Cardiac fibroblast (primary cell): Measurements from ENCODE around the gene PBX3.
A peak's percentile ranks its signal among the peaks of the same experiment; 100 is the strongest.

Experiments used
- DNase-seq, 2 donors: peaks; one replicate each; pipeline versions ENCODE4 v3.0.0 to v3.0.0-alpha.2; 2010; ENCODE audit warnings: low read depth in 2 of 2
- H3K4me3 ChIP-seq, 2 donors: replicated peaks in 1 of 2; 1 replicate in 1 of 2; 2 replicates in 1 of 2; pipeline ENCODE4 v1.5.1; 2011; ENCODE audit warnings: low read depth in 2 of 2, low read length in 2 of 2, mild to moderate bottlenecking in 2 of 2, moderate library complexity in 1 of 2
- CTCF ChIP-seq: IDR thresholded peaks from one replicate; pipeline ENCODE4 v1.5.1; 2011; ENCODE audit warnings: low read depth, mild to moderate bottlenecking, low read length, inconsistent platforms

The PBX3 gene

GRCh38 chr9:125948887-125949596, 201.9 kb downstream of the PBX3 start:
- no peak for TF ChIP-seq CTCF
- peak in 1 of 2 donors; percentile 25 for DNase-seq
- no peak overlapping the region for H3K4me3 ChIP-seq

- H3K4me3 ChIP-seq = no peak overlapping the region
- DNase-seq = no peak
- TF ChIP-seq CTCF = no peak
Measured at GRCh38 chr9:125949703-125950460, 202.7 kb downstream of the PBX3 start.

GRCh38 chr9:125950880-125951471, 203.8 kb downstream of the PBX3 start:
- no peak overlapping the region for H3K4me3 ChIP-seq
- no peak for DNase-seq
- TF ChIP-seq CTCF = no peak

GRCh38 chr9:125953314-125954019, 206.3 kb downstream of the PBX3 start:
- DNase-seq = no peak
- no peak overlapping the region for H3K4me3 ChIP-seq
- TF ChIP-seq CTCF = no peak

- no peak for DNase-seq
- no peak for TF ChIP-seq CTCF
- H3K4me3 ChIP-seq = no peak overlapping the region
Measured at GRCh38 chr9:125956102-125956501, 208.9 kb downstream of the PBX3 start.

GRCh38 chr9:125959315-125959714, 212.1 kb downstream of the PBX3 start:
- TF ChIP-seq CTCF = no peak
- H3K4me3 ChIP-seq = no peak overlapping the region
- DNase-seq = no peak
